Measurements from ENCODE around the gene EVI5L.

GRCh38 chr19:7844951-7845350, 14.9 kb downstream of the EVI5L start:
- TF ChIP-seq EZH2phosphoT487 (IDR thresholded peaks at IDR 0.05; ENCODE audit: borderline replicate concordance, low read length) (no peak), CTCF (conservative IDR thresholded peaks at IDR 0.05; ENCODE audit: low read depth, low read length) (no peak), EZH2 (IDR thresholded peaks at IDR 0.05; ENCODE audit: low read length, unreplicated experiment) (no peak)
